PC-3 (cell line): ENCODE measurements around the gene PREX1. TPM values are rescaled to one million over a fixed set of nuclear protein-coding genes. Genes with fewer than 3 reads are reported as not detected.
A peak's percentile ranks its signal among the peaks of the same experiment; 100 is the strongest.

Experiments
- ATAC-seq: fragments of 200-7000 bp; cut with Tn5 transposase; 2 replicates; pipeline ENCODE4 v1.9.1; 2020; ENCODE audit warnings: mild to moderate bottlenecking, moderate library complexity
- BruUV-seq: library from RNA; stranded (reverse); fragments of 400-500 nt; replicated peaks from 2 replicates; lab custom pipeline; 2021; lab: Mats Ljungman, UMichigan
- CTCF ChIA-PET: fragments of 300-600 bp; sonication (Branson Sonifier 250); formaldehyde crosslinking; loops from one replicate; lab custom pipeline; 2022; ENCODE audit warnings: antibody characterized with exemption; lab: Charles Lee
- POLR2A ChIA-PET: fragments of 300-600 bp; sonication (Branson Sonifier 250); formaldehyde crosslinking; loops from one replicate; lab custom pipeline; 2022; ENCODE audit warnings: antibody characterized with exemption; ENCODE audit not compliant: unreplicated experiment; lab: Charles Lee
- DNase-seq: peaks from one replicate; pipeline ENCODE4 v3.0.0-alpha.2; 2015
- H2AFZ ChIP-seq: fragments of 300-600 bp; sonication (generic); 2 replicates; pipeline ENCODE4 v1.6.0; 2016; ENCODE audit warnings: antibody characterized with exemption, low read length
- H3F3A ChIP-seq: fragments of 300-600 bp; sonication (generic); one replicate; pipeline ENCODE4 v1.6.0; 2017; ENCODE audit warnings: antibody characterized with exemption, low read length, control low read depth, mild to moderate bottlenecking; ENCODE audit not compliant: unreplicated experiment
- H3K27ac ChIP-seq: fragments of 300-600 bp; sonication (generic); 2 replicates; pipeline ENCODE4 v1.5.1; 2016; ENCODE audit warnings: mild to moderate bottlenecking, low read length
- H3K27me3 ChIP-seq: fragments of 300-600 bp; sonication (generic); 2 replicates; pipeline ENCODE4 v1.6.1; 2016; ENCODE audit warnings: low read length, mixed read lengths
- H3K36me3 ChIP-seq: fragments of 300-600 bp; sonication (generic); 2 replicates; pipeline ENCODE4 v1.6.1; 2016; ENCODE audit warnings: low read depth, mixed run types, low read length, mixed read lengths
- H3K4me1 ChIP-seq: fragments of 300-600 bp; sonication (generic); 2 replicates; pipeline ENCODE4 v1.5.1; 2016; ENCODE audit warnings: low read length; ENCODE audit not compliant: insufficient read depth
- H3K4me2 ChIP-seq: fragments of 300-600 bp; sonication (generic); 2 replicates; pipeline ENCODE4 v1.6.0; 2016; ENCODE audit warnings: low read length
- H3K4me3 ChIP-seq: fragments of 300-600 bp; sonication (generic); 2 replicates; pipeline ENCODE4 v1.5.1; 2016; ENCODE audit warnings: mild to moderate bottlenecking, low read length, mixed read lengths
- H3K79me2 ChIP-seq: fragments of 300-600 bp; sonication (generic); 2 replicates; pipeline ENCODE4 v1.6.1; 2017; ENCODE audit warnings: low read length, mixed read lengths
- H3K9ac ChIP-seq: fragments of 300-600 bp; sonication (generic); 2 replicates; pipeline ENCODE4 v1.6.0; 2016; ENCODE audit warnings: mild to moderate bottlenecking, low read length
- H3K9me2 ChIP-seq: fragments of 300-600 bp; sonication (generic); replicated peaks from 2 replicates; pipeline ENCODE4 v1.6.1; 2016; ENCODE audit warnings: mixed run types, low read length, mixed read lengths
- H3K9me3 ChIP-seq: fragments of 300-600 bp; sonication (generic); 2 replicates; pipeline ENCODE4 v1.6.1; 2016; ENCODE audit warnings: low read length, mixed read lengths
- H4K20me1 ChIP-seq: fragments of 300-600 bp; sonication (generic); 2 replicates; pipeline ENCODE4 v1.6.1; 2016; ENCODE audit warnings: low read length, mixed read lengths
- EZH2 ChIP-seq: fragments of 300-600 bp; sonication (generic); IDR thresholded peaks from one replicate; pipeline ENCODE4 v1.6.1; 2017; ENCODE audit warnings: antibody characterized with exemption, mild to moderate bottlenecking, low read length; ENCODE audit not compliant: unreplicated experiment
- EZH2phosphoT487 ChIP-seq: fragments of 300-600 bp; sonication (generic); IDR thresholded peaks from 2 replicates; pipeline ENCODE4 v1.6.1; 2018; ENCODE audit warnings: mild to moderate bottlenecking, antibody characterized with exemption, low read length, borderline replicate concordance
- intact Hi-C: fragments of 100-400 bp; cut with micrococcal nuclease; formaldehyde crosslinking; loops from 2 replicates; pipeline ENCODE4 v1.9.0; 2023
- total RNA-seq: library from RNA; depleted of rRNA; stranded (reverse); fragments of >200 nt; gene quantifications from 2 replicates; pipeline ENCODE4 v1.2.3, GENCODE V29; 2014
- TF ChIP-seq, protein P1 (sequence below): fragments of 300-600 bp; sonication (generic); conservative IDR thresholded peaks from 2 replicates; pipeline ENCODE4 v1.5.1; 2017; ENCODE audit warnings: antibody characterized with exemption, low read depth, mild to moderate bottlenecking, low read length

Gene PREX1
- total RNA-seq, 1 experiment from 2014 or later: 22.1 TPM

GRCh38 chr20:48687117-48687800 is 140.5 kb downstream of the PREX1 start:
- Histone ChIP-seq H3K79me2 (no peaks in the 10 kb centered on the region), H3K27ac (no peak overlapping the region), H3K9me2 (no peaks in the 10 kb centered on the region), H3K27me3 (no peaks in the 10 kb centered on the region), H3K4me1 (peaks cover 10% of the 10 kb centered on the region; the same call in 1 of the 2 replicates), H3K4me2 (no peak overlapping the region), H3K36me3 (no peaks in the 10 kb centered on the region), H3K9me3 (no peaks in the 10 kb centered on the region), H3F3A (no peaks in the 10 kb centered on the region), H3K4me3 (no peak overlapping the region), H2AFZ (no peak overlapping the region), H3K9ac (no peak overlapping the region), H4K20me1 (no peaks in the 10 kb centered on the region)
- BruUV-seq: no TSS peak
- TF ChIP-seq EZH2 (no peak), EZH2phosphoT487 (no peak)
- TF ChIP-seq, protein P1, sequence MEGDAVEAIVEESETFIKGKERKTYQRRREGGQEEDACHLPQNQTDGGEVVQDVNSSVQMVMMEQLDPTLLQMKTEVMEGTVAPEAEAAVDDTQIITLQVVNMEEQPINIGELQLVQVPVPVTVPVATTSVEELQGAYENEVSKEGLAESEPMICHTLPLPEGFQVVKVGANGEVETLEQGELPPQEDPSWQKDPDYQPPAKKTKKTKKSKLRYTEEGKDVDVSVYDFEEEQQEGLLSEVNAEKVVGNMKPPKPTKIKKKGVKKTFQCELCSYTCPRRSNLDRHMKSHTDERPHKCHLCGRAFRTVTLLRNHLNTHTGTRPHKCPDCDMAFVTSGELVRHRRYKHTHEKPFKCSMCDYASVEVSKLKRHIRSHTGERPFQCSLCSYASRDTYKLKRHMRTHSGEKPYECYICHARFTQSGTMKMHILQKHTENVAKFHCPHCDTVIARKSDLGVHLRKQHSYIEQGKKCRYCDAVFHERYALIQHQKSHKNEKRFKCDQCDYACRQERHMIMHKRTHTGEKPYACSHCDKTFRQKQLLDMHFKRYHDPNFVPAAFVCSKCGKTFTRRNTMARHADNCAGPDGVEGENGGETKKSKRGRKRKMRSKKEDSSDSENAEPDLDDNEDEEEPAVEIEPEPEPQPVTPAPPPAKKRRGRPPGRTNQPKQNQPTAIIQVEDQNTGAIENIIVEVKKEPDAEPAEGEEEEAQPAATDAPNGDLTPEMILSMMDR: no peak
- DNase-seq (no peak), ATAC-seq (no peak)
- intact Hi-C loops: no loop called here
- ChIA-PET CTCF (no interaction called here), POLR2A (no interaction called here)

GRCh38 chr20:48686238-48687116 is 141.3 kb downstream of the PREX1 start:
- Histone ChIP-seq H3K4me1 (peaks cover 10% of the 10 kb centered on the region; the same call in 1 of the 2 replicates), H3K27me3 (no peaks in the 10 kb centered on the region), H3K79me2 (no peaks in the 10 kb centered on the region), H3K4me2 (no peak overlapping the region), H3K27ac (no peak overlapping the region), H2AFZ (no peak overlapping the region), H4K20me1 (no peaks in the 10 kb centered on the region), H3K9me3 (no peaks in the 10 kb centered on the region), H3K36me3 (no peaks in the 10 kb centered on the region), H3F3A (no peaks in the 10 kb centered on the region), H3K9me2 (no peaks in the 10 kb centered on the region), H3K4me3 (no peak overlapping the region), H3K9ac (no peak overlapping the region)
- ChIA-PET POLR2A (no interaction called here), CTCF (no interaction called here)
- intact Hi-C loops: no loop called here
- TF ChIP-seq EZH2 (no peak), EZH2phosphoT487 (no peak)
- TF ChIP-seq, protein P1: no peak
- BruUV-seq: no TSS peak
- ATAC-seq (peak; percentile 62), DNase-seq (peak; percentile 24)
